ENCODE results near the gene ATP5F1E. TPM values are rescaled to one million over a fixed set of nuclear protein-coding genes. Genes with fewer than 3 reads are reported as not detected.
"Not testable (repeated sequence)": the region's sequence is repeated elsewhere in the genome, so short reads cannot be mapped to it uniquely, and the experiment has no call there.

ATP5F1E gene
- total and polyA plus RNA-seq, 4 donors, result 48.2 to 110 (median 50.8) TPM

- ATAC-seq (ENCODE audit: low FRiP score) (no peak), DNase-seq (no peak)
- Histone ChIP-seq H3K27ac (ENCODE audit: low read depth in 1 of 2, low read length in 2 of 2) (no peak overlapping the region), H3K4me1 (ENCODE audit: control insufficient read depth in 1 of 2, insufficient read depth in 2 of 2, low read length in 2 of 2) (no peaks in the 10 kb centered on the region), H3K27me3 (ENCODE audit: control insufficient read depth in 1 of 2, insufficient read depth in 2 of 2, low read length in 1 of 2) (no peaks in the 10 kb centered on the region), H3K4me3 (ENCODE audit: low read length in 2 of 2) (no peak overlapping the region), H3K9me3 (ENCODE audit: control insufficient read depth, low read length) (no peaks in the 10 kb centered on the region), H3K36me3 (ENCODE audit: control insufficient read depth in 1 of 2, insufficient read depth in 2 of 2, low read length in 1 of 2) (no peaks in the 10 kb centered on the region)
- intact Hi-C loops (cut with DNase I), result no loop called here
- 77 to 85% methylated on average over 5 of the region's 5 CpGs for WGBS, 2 donors
These were observed 16.0 kb upstream of the ATP5F1E start for GRCh38 chr20:59047938-59048680.

DNA sequence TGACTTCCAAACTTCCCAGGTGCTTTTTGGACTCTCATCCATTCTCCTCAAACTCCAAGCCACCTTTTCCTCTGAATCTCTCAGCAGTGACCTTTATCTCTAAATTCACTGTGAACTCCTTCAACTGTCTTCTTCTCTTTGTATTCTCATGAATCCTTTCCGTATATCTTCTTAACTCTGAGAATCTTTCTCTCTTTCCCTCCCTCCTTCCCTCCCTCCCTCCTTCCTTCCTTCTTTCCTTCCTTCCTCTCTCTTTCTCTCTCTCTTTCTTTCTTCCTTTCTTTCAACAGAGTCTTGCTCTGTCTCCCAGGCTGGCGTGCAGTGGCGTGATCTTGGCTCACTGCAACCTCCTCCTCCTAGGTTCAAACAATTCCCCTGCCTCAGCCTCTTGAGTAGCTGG is 14.7 kb upstream of the ATP5F1E start:
- 94 to 96% methylated on average over 3 of the region's 3 CpGs for WGBS, 2 donors
- Histone ChIP-seq H3K36me3 (ENCODE audit: control insufficient read depth in 1 of 2, insufficient read depth in 2 of 2, low read length in 1 of 2) (no peaks in the 10 kb centered on the region), H3K4me3 (ENCODE audit: low read length in 2 of 2) (no peak overlapping the region), H3K4me1 (ENCODE audit: control insufficient read depth in 1 of 2, insufficient read depth in 2 of 2, low read length in 2 of 2) (no peaks in the 10 kb centered on the region), H3K27me3 (ENCODE audit: control insufficient read depth in 1 of 2, insufficient read depth in 2 of 2, low read length in 1 of 2) (no peaks in the 10 kb centered on the region), H3K27ac (ENCODE audit: low read depth in 1 of 2, low read length in 2 of 2) (no peak overlapping the region), H3K9me3 (ENCODE audit: control insufficient read depth, low read length) (no peaks in the 10 kb centered on the region)
- DNase-seq (no peak), ATAC-seq (ENCODE audit: low FRiP score) (no peak)
- intact Hi-C loops (cut with DNase I), result no loop called here

GRCh38 chr20:59044796-59045195 is 12.7 kb upstream of the ATP5F1E start:
- Histone ChIP-seq H3K4me1 (ENCODE audit: control insufficient read depth in 1 of 2, insufficient read depth in 2 of 2, low read length in 2 of 2) (no peaks in the 10 kb centered on the region), H3K4me3 (ENCODE audit: low read length in 2 of 2) (no peak overlapping the region), H3K27me3 (ENCODE audit: control insufficient read depth in 1 of 2, insufficient read depth in 2 of 2, low read length in 1 of 2) (no peaks in the 10 kb centered on the region), H3K36me3 (ENCODE audit: control insufficient read depth in 1 of 2, insufficient read depth in 2 of 2, low read length in 1 of 2) (no peaks in the 10 kb centered on the region), H3K27ac (ENCODE audit: low read depth in 1 of 2, low read length in 2 of 2) (no peak overlapping the region), H3K9me3 (ENCODE audit: control insufficient read depth, low read length) (no peaks in the 10 kb centered on the region)
- no peak for DNase-seq
- intact Hi-C loops (cut with DNase I), result loop anchor here (5.0 kb wide), 2 partner anchors 62 to 152 kb away; partner anchors contain the start of gene NELFCD (in 1 of the 2)
- ATAC-seq (ENCODE audit: low FRiP score), result no peak
- 90% methylated on average over 3 of the region's 3 CpGs for WGBS, 2 donors

DNA sequence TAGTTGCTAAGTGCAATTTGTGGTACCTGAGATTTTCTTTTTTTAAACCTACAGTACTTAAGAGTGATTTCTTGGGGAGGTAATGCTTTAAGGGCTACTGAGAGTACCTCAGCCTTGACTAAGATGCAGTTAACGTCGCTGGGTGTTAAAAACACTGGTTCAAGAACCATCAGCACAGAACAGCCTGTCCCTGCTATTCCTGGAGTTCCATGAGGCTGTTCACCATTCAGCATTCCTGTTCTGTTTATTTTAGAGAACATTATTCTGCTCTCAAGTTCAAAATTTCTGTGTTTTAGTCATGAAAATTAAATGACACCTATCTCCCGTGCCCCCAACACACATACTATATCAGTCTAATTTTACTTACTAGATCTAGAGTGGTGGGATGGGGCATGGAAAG is 12.2 kb upstream of the ATP5F1E start:
- Histone ChIP-seq H3K36me3 (ENCODE audit: control insufficient read depth in 1 of 2, insufficient read depth in 2 of 2, low read length in 1 of 2) (no peaks in the 10 kb centered on the region), H3K27me3 (ENCODE audit: control insufficient read depth in 1 of 2, insufficient read depth in 2 of 2, low read length in 1 of 2) (no peaks in the 10 kb centered on the region), H3K27ac (ENCODE audit: low read depth in 1 of 2, low read length in 2 of 2) (no peak overlapping the region), H3K9me3 (ENCODE audit: control insufficient read depth, low read length) (no peaks in the 10 kb centered on the region), H3K4me3 (ENCODE audit: low read length in 2 of 2) (no peak overlapping the region), H3K4me1 (ENCODE audit: control insufficient read depth in 1 of 2, insufficient read depth in 2 of 2, low read length in 2 of 2) (no peaks in the 10 kb centered on the region)
- no peak for ATAC-seq (ENCODE audit: low FRiP score)
- no peak for DNase-seq
- WGBS, 2 donors, result 81 to 82% methylated on average over 3 of the region's 3 CpGs
- intact Hi-C loops (cut with DNase I), result loop anchor here (5.0 kb wide), 2 partner anchors 62 to 152 kb away; partner anchors contain the start of gene NELFCD (in 1 of the 2)

GRCh38 chr20:59043698-59044097 is 11.6 kb upstream of the ATP5F1E start:
- Histone ChIP-seq H3K9me3 (ENCODE audit: control insufficient read depth, low read length) (no peaks in the 10 kb centered on the region), H3K27me3 (ENCODE audit: control insufficient read depth in 1 of 2, insufficient read depth in 2 of 2, low read length in 1 of 2) (no peaks in the 10 kb centered on the region), H3K4me1 (ENCODE audit: control insufficient read depth in 1 of 2, insufficient read depth in 2 of 2, low read length in 2 of 2) (no peaks in the 10 kb centered on the region), H3K4me3 (ENCODE audit: low read length in 2 of 2) (no peak overlapping the region), H3K27ac (ENCODE audit: low read depth in 1 of 2, low read length in 2 of 2) (no peak overlapping the region), H3K36me3 (ENCODE audit: control insufficient read depth in 1 of 2, insufficient read depth in 2 of 2, low read length in 1 of 2) (no peaks in the 10 kb centered on the region)
- 89 to 90% methylated on average over 3 of the region's 3 CpGs for WGBS, 2 donors
- intact Hi-C loops (cut with DNase I), result loop anchor here (5.0 kb wide), 2 partner anchors 61 to 151 kb away; partner anchors contain the start of gene NELFCD (in 1 of the 2)
- ATAC-seq (ENCODE audit: low FRiP score) (no peak), DNase-seq (no peak)

GRCh38 chr20:59042796-59043631 is 10.9 kb upstream of the ATP5F1E start:
- Histone ChIP-seq H3K27ac (ENCODE audit: low read depth in 1 of 2, low read length in 2 of 2) (peak overlapping the region in 1 of 2 donors; percentile 48), H3K27me3 (ENCODE audit: control insufficient read depth in 1 of 2, insufficient read depth in 2 of 2, low read length in 1 of 2) (no peaks in the 10 kb centered on the region), H3K4me1 (ENCODE audit: control insufficient read depth in 1 of 2, insufficient read depth in 2 of 2, low read length in 2 of 2) (no peaks in the 10 kb centered on the region), H3K36me3 (ENCODE audit: control insufficient read depth in 1 of 2, insufficient read depth in 2 of 2, low read length in 1 of 2) (no peaks in the 10 kb centered on the region), H3K9me3 (ENCODE audit: control insufficient read depth, low read length) (no peaks in the 10 kb centered on the region), H3K4me3 (ENCODE audit: low read length in 2 of 2) (peak overlapping the region; percentile 51 to 88)
- ATAC-seq (ENCODE audit: low FRiP score), result peak; percentile 98
- 18% methylated on average over 65 to 66 of the region's 66 CpGs for WGBS, 2 donors
- peak; percentile 96 to 98 for DNase-seq
- intact Hi-C loops (cut with DNase I), result loop anchor here (5.0 kb wide), 2 partner anchors 61 to 151 kb away; partner anchors contain the start of gene NELFCD (in 1 of the 2)

GRCh38 chr20:59042151-59042795 is 10.1 kb upstream of the ATP5F1E start, which contains the start of gene PRELID3B:
Gene PRELID3B, minus strand, starts transcription at chr20:59042786. Its CDS starts 56 bp downstream, at chr20:59042730.
- WGBS, 2 donors, result 6 to 7% methylated on average over 46 to 50 of the region's 50 CpGs
- no peaks in the 10 kb centered on the region for H3K27me3 ChIP-seq (ENCODE audit: control insufficient read depth in 1 of 2, insufficient read depth in 2 of 2, low read length in 1 of 2)
- intact Hi-C loops (cut with DNase I), result loop anchor here (5.0 kb wide), 2 partner anchors 60 to 150 kb away; partner anchors contain the start of gene NELFCD (in 1 of the 2)
- peaks cover 0 to 1% of the 10 kb centered on the region in 2 donors for H3K36me3 ChIP-seq (ENCODE audit: control insufficient read depth in 1 of 2, insufficient read depth in 2 of 2, low read length in 1 of 2)
- peak within 1 kb of the TSS in 1 of 2 donors; percentile 48 for H3K27ac ChIP-seq (ENCODE audit: low read depth in 1 of 2, low read length in 2 of 2)
- H3K4me3 ChIP-seq (ENCODE audit: low read length in 2 of 2), result peak within 1 kb of the TSS; percentile 51 to 88
- ATAC-seq (ENCODE audit: low FRiP score) (peak; percentile 56), DNase-seq (no peak)
- H3K9me3 ChIP-seq (ENCODE audit: control insufficient read depth, low read length), result no peaks in the 10 kb centered on the region
- no peaks in the 10 kb centered on the region for H3K4me1 ChIP-seq (ENCODE audit: control insufficient read depth in 1 of 2, insufficient read depth in 2 of 2, low read length in 2 of 2)

- not testable (repeated sequence) for H3K4me1 ChIP-seq (ENCODE audit: control insufficient read depth in 1 of 2, insufficient read depth in 2 of 2, low read length in 2 of 2); H3K36me3 ChIP-seq (ENCODE audit: control insufficient read depth in 1 of 2, insufficient read depth in 2 of 2, low read length in 1 of 2); H3K4me3 ChIP-seq (ENCODE audit: low read length in 2 of 2); H3K9me3 ChIP-seq (ENCODE audit: control insufficient read depth, low read length); DNase-seq; H3K27me3 ChIP-seq (ENCODE audit: control insufficient read depth in 1 of 2, insufficient read depth in 2 of 2, low read length in 1 of 2); H3K27ac ChIP-seq (ENCODE audit: low read depth in 1 of 2, low read length in 2 of 2); ATAC-seq (ENCODE audit: low FRiP score)
- intact Hi-C loops (cut with DNase I), result loop anchor here (2.0 to 5.0 kb wide), 3 partner anchors 59 to 149 kb away; partner anchors contain the start of gene NELFCD (in 2 of the 2)
- WGBS, 2 donors, result 89 to 93% methylated on average over 16 of the region's 16 CpGs
These were observed 9.4 kb upstream of the ATP5F1E start for GRCh38 chr20:59041487-59041886.

All from aorta (tissue), 5 donors.